ENCODE measurements around the gene GCAT.

GRCh38 chr22:37763012-37763411, 44.7 kb upstream of the GCAT start:
- TF ChIP-seq EP300 (IDR thresholded peaks at IDR 0.05; ENCODE audit: borderline replicate concordance in 1 of 2, low read depth in 1 of 2, low read length in 1 of 2) = no peak
- no peak for TF ChIP-seq CTCF (IDR thresholded peaks at IDR 0.05)
- no peak for TF ChIP-seq SMC3 (IDR thresholded peaks at IDR 0.05; ENCODE audit: low read depth, low read length)
- TF ChIP-seq, protein P1, sequence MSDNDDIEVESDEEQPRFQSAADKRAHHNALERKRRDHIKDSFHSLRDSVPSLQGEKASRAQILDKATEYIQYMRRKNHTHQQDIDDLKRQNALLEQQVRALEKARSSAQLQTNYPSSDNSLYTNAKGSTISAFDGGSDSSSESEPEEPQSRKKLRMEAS (IDR thresholded peaks at IDR 0.05; ENCODE audit: low read depth) = no peak
- TF ChIP-seq, protein P2, sequence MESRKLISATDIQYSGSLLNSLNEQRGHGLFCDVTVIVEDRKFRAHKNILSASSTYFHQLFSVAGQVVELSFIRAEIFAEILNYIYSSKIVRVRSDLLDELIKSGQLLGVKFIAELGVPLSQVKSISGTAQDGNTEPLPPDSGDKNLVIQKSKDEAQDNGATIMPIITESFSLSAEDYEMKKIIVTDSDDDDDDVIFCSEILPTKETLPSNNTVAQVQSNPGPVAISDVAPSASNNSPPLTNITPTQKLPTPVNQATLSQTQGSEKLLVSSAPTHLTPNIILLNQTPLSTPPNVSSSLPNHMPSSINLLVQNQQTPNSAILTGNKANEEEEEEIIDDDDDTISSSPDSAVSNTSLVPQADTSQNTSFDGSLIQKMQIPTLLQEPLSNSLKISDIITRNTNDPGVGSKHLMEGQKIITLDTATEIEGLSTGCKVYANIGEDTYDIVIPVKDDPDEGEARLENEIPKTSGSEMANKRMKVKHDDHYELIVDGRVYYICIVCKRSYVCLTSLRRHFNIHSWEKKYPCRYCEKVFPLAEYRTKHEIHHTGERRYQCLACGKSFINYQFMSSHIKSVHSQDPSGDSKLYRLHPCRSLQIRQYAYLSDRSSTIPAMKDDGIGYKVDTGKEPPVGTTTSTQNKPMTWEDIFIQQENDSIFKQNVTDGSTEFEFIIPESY (IDR thresholded peaks at IDR 0.05; ENCODE audit: borderline replicate concordance, low read depth) = no peak
- no peak for TF ChIP-seq YY1 (IDR thresholded peaks at IDR 0.05; ENCODE audit: low read depth)
